GM18861 (cell line): ENCODE measurements around the gene MAP3K20.
"Not testable (repeated sequence)": the region's sequence is repeated elsewhere in the genome, so short reads cannot be mapped to it uniquely, and the experiment has no call there.

Experiments used
- ATAC-seq: cut with Tn5 transposase; IDR thresholded peaks from one replicate; pipeline ENCODE4 v1.9.1; 2021; ENCODE audit not compliant: unreplicated experiment

MAP3K20 gene

GRCh38 chr2:173153301-173153885, 77.7 kb downstream of the MAP3K20 start:
- no peak for ATAC-seq

GRCh38 chr2:173157676-173158293, 82.1 kb downstream of the MAP3K20 start:
- no peak for ATAC-seq

DNA sequence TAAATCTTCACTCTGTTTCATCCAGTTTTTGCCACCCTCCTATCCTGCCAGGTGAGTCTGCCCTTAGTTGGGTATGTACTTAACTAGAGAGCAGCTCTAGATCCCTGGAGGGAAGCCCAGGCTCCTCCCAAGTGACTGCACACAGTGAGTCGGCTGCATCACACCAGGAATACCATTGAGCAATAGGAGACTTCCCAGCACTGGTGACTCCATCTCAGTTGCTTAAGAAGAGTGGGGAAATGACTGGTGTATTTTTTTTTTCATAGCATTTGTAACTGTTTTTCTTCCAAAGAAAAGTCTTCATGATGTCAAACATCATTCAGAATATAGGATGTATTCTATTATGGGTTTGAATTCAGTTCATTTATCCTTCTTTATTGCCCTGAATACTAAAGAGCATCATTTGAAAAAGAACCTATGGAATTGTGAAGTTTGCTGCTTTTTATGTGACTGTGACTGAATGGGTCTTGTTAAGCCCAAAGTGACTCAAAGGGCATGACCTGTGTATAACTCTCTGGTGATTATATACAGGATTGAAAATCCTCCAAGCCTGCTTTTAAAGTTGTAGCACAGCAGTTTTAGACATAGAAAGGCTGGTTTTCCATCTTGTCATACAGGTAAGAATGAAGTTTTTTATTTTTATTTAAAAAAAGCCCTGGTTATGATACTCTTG, 84.3 kb downstream of the MAP3K20 start:
- no peak for ATAC-seq

- no peak for ATAC-seq
Observed at GRCh38 chr2:173160618-173161017, 85.0 kb downstream of the MAP3K20 start.

- no peak for ATAC-seq
Observed at GRCh38 chr2:173161040-173161439, 85.4 kb downstream of the MAP3K20 start.

- ATAC-seq: no peak
Observed at GRCh38 chr2:173161507-173161906, 85.9 kb downstream of the MAP3K20 start.

- ATAC-seq: not testable (repeated sequence)
Observed at GRCh38 chr2:173163357-173163756, 87.7 kb downstream of the MAP3K20 start.

- no peak for ATAC-seq
Observed at GRCh38 chr2:173164396-173164795, 88.8 kb downstream of the MAP3K20 start.

DNA sequence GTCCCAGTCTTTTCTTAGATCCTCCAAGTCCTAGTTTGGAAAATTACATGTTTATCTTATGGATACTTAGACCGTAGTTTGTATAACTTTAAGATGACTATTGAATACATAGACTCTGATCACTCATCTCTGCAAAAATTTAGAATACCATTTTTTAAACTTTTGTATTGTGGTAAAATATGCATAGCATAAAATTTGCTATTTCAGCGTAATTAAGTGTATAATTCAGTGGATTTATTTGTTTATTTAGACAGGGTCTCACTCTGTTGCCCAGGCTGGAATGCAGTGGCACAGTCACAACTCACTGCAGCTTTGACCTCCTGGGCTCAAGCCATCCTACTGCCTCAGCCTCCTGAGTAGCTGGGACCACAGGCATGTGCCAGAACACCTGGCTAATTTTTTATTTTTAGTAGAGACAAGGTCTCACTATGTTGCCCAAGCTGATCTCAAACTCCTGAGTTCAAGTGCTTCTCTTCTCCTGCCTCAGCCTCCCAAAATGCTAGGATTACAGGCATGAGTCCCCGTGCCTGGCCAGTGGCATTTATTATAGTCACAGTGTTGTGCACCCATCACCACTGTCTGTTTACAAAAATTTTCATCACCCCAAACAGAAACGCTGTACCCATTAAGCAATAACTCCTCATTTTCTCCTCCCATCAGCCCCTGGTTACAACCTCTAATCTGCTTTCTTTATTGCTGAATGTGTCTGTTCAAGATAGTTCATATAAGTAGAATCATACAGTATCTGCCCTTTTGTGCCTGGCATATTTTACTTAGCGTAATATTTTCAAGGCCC, 90.0 kb downstream of the MAP3K20 start:
- ATAC-seq: no peak

GRCh38 chr2:173171321-173171720, 95.7 kb downstream of the MAP3K20 start:
- ATAC-seq: no peak

GRCh38 chr2:173171924-173172643, 96.4 kb downstream of the MAP3K20 start:
- ATAC-seq: no peak

DNA sequence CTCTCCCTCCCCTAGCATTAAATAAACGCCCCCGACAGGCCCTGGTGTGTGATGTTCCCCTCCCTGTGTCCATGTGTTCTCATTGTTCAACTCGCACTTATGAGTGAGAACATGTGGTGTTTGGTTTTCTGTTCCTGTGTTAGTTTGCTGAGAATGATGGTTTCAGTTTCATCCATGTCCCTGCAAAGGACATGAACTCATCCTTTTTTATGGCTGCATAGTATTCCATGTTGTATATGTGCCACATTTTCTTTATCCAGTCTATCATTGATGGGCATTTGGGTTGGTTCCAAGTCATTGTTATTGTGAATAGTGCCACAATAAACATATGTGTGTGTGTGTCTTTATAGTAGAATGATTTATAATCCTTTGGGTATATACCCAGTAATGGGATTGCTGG, 98.7 kb downstream of the MAP3K20 start:
- not testable (repeated sequence) for ATAC-seq

DNA sequence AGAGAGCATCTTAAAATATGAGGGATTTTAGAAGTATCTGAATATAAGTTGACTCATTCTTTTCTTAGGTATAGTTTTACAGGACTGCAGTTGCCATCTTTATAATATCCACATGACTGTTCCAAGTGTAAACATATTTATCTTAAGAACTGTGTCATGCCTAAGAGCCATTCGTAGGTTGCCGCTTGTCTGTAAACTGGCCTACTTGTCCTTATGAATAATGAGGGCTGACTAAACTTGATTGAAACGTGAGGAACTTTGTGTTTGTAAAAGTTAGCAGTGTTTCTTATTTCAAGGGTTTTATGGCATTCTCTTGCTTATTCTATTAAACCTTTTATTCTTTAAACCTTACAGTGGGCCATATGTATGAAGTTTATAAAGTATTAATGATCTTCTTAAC, 99.6 kb downstream of the MAP3K20 start:
- ATAC-seq: no peak

DNA sequence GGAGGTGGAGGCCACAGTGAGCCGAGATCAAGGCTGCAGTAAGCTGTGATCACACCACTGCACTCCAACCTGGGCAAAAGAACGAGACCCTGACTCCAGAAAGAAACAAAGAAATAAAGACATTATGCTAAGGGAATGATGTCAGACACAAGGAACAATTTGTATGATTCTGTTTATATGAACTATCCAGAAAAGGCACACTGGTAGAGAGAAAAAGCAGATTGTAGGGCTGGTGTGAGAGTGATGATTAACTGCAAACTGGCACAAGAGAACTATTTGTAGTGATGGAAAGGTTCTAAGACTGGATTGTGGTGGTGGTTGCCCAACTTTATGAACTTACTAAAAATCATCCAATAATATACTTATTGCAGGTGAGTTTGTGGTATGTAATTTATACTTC, 106.3 kb downstream of the MAP3K20 start:
- no peak for ATAC-seq

DNA sequence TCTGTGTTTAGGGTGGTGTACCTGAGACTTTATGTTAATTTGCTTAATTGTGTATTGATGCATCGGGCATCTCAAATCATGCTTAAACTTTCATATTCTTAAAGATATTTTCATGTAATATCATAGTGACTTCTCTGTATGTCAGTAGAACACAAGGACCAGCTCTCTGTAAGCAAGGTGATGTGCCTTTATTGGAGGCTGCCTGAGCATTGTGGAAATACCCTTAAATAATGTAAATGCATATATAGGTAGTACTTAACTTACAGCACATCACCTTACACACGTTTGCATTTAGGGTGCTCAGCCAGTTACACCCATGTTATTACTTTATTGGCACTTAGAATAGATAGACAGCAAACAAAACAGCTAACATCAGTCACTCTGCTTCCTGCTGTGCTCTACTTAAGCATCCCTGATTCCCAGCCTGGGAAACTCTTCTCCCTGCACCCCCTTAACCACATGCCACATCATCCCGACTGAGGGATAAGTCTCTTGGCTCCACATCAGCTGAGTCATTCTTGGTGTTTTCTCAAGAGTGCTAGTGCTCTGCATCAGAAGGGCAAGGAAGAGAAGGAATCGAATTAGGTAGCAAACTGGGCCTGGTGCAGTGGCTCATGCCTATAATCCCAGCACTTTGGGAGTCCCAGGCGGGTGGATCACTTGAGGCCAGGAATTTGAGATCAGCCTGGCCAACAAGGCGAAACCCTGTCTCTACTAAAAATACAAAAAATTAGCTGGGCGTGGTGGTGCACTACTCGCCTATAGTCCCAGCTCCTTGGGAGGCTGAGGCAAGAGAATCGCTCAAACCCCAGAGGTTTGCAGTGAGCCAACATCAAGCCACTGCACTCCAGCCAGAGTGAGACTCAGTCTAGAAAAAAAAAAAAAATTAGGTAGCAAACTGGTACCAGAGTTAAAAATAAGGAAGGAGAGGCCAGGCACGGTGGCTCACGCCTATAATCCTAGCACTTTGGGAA, 108.7 kb downstream of the MAP3K20 start:
- ATAC-seq: no peak

- ATAC-seq: no peak
Observed at GRCh38 chr2:173185437-173185836, 109.8 kb downstream of the MAP3K20 start.

DNA sequence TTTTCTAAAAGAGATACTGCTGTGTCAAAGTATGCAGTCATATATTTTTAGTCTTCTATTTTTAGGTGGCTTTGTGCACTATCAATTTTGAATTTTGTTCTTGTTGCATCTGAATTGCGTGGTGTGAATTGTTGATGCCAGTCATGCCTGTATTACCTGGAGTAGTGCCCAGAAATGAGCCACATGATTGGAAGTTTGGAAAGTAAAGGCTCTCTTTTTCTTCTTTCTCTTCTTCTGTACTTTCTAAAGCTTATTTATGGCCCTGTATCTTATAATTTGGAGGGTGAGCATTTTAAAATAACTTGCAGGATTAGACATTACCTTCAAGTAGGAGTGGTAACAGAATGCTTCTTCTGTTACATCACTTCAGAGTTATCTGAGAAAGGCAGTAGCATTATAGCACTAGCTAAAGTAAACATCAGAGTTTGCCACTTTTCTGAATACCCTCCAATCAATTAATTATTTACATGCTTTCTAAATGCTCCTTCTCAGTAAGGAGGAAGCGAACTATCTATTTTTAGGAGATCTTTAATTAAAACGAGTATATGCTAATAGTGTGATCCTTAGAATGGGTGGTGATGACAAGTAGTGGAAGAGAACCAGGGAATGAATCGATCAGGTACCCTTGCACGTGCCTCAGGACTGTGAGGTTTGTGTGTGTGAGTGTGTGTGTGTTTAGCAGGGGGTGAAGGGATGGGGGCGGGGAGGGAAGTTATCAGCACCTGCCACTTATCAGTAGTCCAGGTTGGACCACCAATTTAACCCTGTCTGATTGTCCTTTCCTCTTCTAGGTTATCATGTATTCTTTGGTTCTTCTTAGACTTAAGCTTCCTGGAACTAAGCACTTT, 112.5 kb downstream of the MAP3K20 start:
- ATAC-seq: no peak

- no peak for ATAC-seq
Observed at GRCh38 chr2:173191601-173192000, 116.0 kb downstream of the MAP3K20 start.

GRCh38 chr2:173192071-173192470, 116.4 kb downstream of the MAP3K20 start:
- no peak for ATAC-seq
